ENCODE data around the gene ERI3.
A peak's percentile ranks its signal among the peaks of the same experiment; 100 is the strongest.

GRCh38 chr1:44354840-44355581 lies at the start of gene ERI3:
- no peak for TF ChIP-seq CTCF (IDR thresholded peaks at IDR 0.05)
- peak in 1 of 2 donors; percentile 66 for TF ChIP-seq POLR2A (IDR thresholded peaks at IDR 0.05)

Measured in vagina (tissue), 2 donors.